K562 (cell line): ENCODE measurements around the gene FNBP1. TPM values are rescaled to one million over a fixed set of nuclear protein-coding genes. Genes with fewer than 3 reads are reported as not detected.

Source experiments
- BHLHE40 ChIP-seq: IDR thresholded peaks from 2 replicates; pipeline ENCODE4 v1.6.1; 2011; ENCODE audit warnings: low read length, improper control_type of control experiment
- CBFA2T3 ChIP-seq: fragments of 450-650 bp; IDR thresholded peaks from 2 replicates; pipeline ENCODE4 v1.6.1; 2017
- NCOR1 ChIP-seq: fragments of 450-650 bp; IDR thresholded peaks from 2 replicates; pipeline ENCODE4 v1.6.1; 2016; ENCODE audit warnings: mild to moderate bottlenecking, moderate library complexity
- NFIX ChIP-seq: fragments of 250-450 bp; sonication (Bioruptor Pico); IDR thresholded peaks from 2 replicates; pipeline ENCODE4 v1.4.0; 2020; ENCODE audit warnings: low read depth, mild to moderate bottlenecking, moderate library complexity
- NRF1 ChIP-seq, 2 experiments: fragments of 450-650 bp; IDR thresholded peaks in 1 of 2; conservative IDR thresholded peaks in 1 of 2; 2 replicates each; pipeline ENCODE4 v1.6.1; 2014; ENCODE audit warnings: mild to moderate bottlenecking in 2 of 2
- RAD21 ChIP-seq, 2 experiments: fragments of 250-450 bp in 1 of 2; fragments of 450-650 bp in 1 of 2; sonication (Bioruptor Pico) in 1 of 2; formaldehyde crosslinking in 1 of 2; IDR thresholded peaks in 1 of 2; conservative IDR thresholded peaks in 1 of 2; 2 replicates each; pipeline versions ENCODE4 v1.4.0 to v1.8.0; 2020 to 2022; ENCODE audit warnings: mild to moderate bottlenecking in 2 of 2, moderate library complexity in 1 of 2
- RCOR1 ChIP-seq, 2 experiments: IDR thresholded peaks; 2 replicates each; pipeline ENCODE4 v1.6.1; 2012; ENCODE audit warnings: low read depth in 2 of 2, low read length in 2 of 2, borderline replicate concordance in 1 of 2, improper control_type of control experiment in 1 of 2
- SMAD1 ChIP-seq: fragments of 150-350 bp; IDR thresholded peaks from 2 replicates; pipeline ENCODE4 v1.6.1; 2014; ENCODE audit warnings: low read length, low read depth; ENCODE audit not compliant: partially characterized antibody
- TARDBP ChIP-seq: fragments of 450-650 bp; IDR thresholded peaks from 2 replicates; pipeline ENCODE4 v1.6.1; 2016
- TCF7 ChIP-seq: sonication (generic); IDR thresholded peaks from 2 replicates; pipeline ENCODE4 v1.6.1; 2016; ENCODE audit warnings: antibody characterized with exemption, borderline replicate concordance
- U2AF1 ChIP-seq: fragments of 200-400 bp; formaldehyde crosslinking; optimal IDR thresholded peaks from 2 replicates; pipeline ENCODE3; 2017; ENCODE audit warnings: mild to moderate bottlenecking, low read depth, low read length, moderate library complexity
- ZNF121 ChIP-seq: sonication (generic); formaldehyde crosslinking; conservative IDR thresholded peaks from 2 replicates; pipeline ENCODE4 v1.8.0; 2022; ENCODE audit warnings: missing genetic modification reagents
- ZNF140 ChIP-seq: fragments of 250-450 bp; sonication (Bioruptor Pico); IDR thresholded peaks from 2 replicates; pipeline ENCODE4 v1.8.0; 2021; ENCODE audit warnings: moderate library complexity, mild to moderate bottlenecking, inconsistent platforms
- ZNF445 ChIP-seq: fragments of 250-450 bp; sonication (Bioruptor Pico); IDR thresholded peaks from 2 replicates; pipeline ENCODE4 v1.4.0; 2020; ENCODE audit warnings: low read depth, mild to moderate bottlenecking, moderate library complexity
- ZSCAN32 ChIP-seq: fragments of 450-650 bp; formaldehyde crosslinking; IDR thresholded peaks from 2 replicates; pipeline ENCODE4 v1.4.0; 2020; ENCODE audit warnings: mild to moderate bottlenecking, moderate library complexity
- polyA plus RNA-seq, 8 experiments: library from polyadenylated mRNA; depleted of rRNA in 4 of 8; stranded (reverse) in 5 of 8; unstranded in 3 of 8; fragments of >200 nt; fragmentation: Nextera tagmentation in 2 of 8; fragmentation: Illumina TruSeq in 1 of 8; extraction: Ambion mirVana in 2 of 8; extraction: Trizol in 1 of 8; gene quantifications; 2 replicates each; pipeline versions ENCODE4 v1.2.1 to v1.2.3, GENCODE V29; 2011 to 2014; ENCODE audit warnings: inconsistent platforms in 1 of 8, missing spikeins in 1 of 8
- total RNA-seq, 7 experiments: library from RNA; depleted of rRNA in 6 of 7; stranded (reverse); fragments of >200 nt in 6 of 7; fragmentation: Illumina TruSeq in 2 of 7; extraction: Trizol in 2 of 7; gene quantifications; 2 replicates each; pipeline versions ENCODE4 v1.2.1 to v1.2.3, GENCODE V29; 2011 to 2021; ENCODE audit warnings: low replicate concordance in 1 of 7
- TF ChIP-seq, protein P1 (sequence below): fragments of 450-650 bp; IDR thresholded peaks from 2 replicates; pipeline ENCODE4 v1.7.1; 2018; ENCODE audit warnings: mild to moderate bottlenecking, low read depth; ENCODE audit not compliant: partially characterized antibody
- TF ChIP-seq, protein P2 (sequence below): sonication (generic); formaldehyde crosslinking; IDR thresholded peaks from 2 replicates; pipeline ENCODE4 v1.8.1; 2023; ENCODE audit warnings: mild to moderate bottlenecking, missing genetic modification reagents
- TF ChIP-seq, protein P3 (sequence below), 2 experiments: fragments of 150-350 bp in 1 of 2; IDR thresholded peaks; 2 replicates each; pipeline ENCODE4 v1.6.1; 2012 to 2016; ENCODE audit warnings: low read depth in 2 of 2, low read length in 2 of 2, mild to moderate bottlenecking in 1 of 2, moderate library complexity in 1 of 2

The FNBP1 gene
- total and polyA plus RNA-seq, 9 of the 15 experiments (the other 6 are each of a cell fraction or from before 2014, with no cell fraction given) = 1.8 to 14.9 (median 7.6) TPM

DNA sequence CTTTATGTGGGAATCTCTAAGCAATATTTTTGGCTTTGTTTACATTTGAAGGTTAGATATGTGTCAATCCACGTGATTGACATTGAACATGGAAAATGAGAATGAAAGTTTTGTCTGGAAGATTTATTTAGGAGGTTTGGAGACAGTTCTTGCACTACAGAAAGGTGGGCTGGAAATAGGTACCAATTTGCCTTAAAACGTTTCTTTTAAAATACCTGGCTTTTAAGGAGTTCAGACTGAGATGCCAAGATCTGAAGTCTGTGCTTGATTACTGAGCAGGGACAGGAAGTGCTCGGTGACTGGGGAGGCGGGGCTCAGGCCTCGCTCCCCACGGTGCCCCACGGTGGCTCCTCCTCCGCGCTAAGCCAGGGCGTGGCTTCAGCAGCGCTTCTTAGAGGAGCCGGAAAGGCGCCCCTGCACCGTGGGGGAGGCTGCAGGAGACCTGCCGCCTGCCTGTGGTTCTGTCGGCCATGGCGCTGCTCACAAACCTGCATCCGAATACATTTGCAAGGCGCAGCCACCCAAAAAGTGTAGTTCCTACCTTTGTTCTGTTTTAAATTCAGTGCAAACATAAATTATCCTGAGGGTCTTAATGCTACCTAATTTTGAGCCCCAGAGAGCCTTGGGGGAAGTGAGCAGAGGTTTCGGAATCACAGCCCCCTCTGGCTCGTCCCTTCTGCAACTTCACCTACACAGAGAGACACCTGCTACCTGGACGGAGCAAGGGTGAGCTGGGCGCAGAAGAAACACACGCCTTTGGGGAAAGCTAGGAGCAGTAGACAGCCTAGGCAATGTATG, 158.6 kb downstream of the FNBP1 start (continued):
- TF ChIP-seq, protein P1, sequence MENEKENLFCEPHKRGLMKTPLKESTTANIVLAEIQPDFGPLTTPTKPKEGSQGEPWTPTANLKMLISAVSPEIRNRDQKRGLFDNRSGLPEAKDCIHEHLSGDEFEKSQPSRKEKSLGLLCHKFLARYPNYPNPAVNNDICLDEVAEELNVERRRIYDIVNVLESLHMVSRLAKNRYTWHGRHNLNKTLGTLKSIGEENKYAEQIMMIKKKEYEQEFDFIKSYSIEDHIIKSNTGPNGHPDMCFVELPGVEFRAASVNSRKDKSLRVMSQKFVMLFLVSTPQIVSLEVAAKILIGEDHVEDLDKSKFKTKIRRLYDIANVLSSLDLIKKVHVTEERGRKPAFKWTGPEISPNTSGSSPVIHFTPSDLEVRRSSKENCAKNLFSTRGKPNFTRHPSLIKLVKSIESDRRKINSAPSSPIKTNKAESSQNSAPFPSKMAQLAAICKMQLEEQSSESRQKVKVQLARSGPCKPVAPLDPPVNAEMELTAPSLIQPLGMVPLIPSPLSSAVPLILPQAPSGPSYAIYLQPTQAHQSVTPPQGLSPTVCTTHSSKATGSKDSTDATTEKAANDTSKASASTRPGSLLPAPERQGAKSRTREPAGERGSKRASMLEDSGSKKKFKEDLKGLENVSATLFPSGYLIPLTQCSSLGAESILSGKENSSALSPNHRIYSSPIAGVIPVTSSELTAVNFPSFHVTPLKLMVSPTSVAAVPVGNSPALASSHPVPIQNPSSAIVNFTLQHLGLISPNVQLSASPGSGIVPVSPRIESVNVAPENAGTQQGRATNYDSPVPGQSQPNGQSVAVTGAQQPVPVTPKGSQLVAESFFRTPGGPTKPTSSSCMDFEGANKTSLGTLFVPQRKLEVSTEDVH = no peak
- TF ChIP-seq, protein P2, sequence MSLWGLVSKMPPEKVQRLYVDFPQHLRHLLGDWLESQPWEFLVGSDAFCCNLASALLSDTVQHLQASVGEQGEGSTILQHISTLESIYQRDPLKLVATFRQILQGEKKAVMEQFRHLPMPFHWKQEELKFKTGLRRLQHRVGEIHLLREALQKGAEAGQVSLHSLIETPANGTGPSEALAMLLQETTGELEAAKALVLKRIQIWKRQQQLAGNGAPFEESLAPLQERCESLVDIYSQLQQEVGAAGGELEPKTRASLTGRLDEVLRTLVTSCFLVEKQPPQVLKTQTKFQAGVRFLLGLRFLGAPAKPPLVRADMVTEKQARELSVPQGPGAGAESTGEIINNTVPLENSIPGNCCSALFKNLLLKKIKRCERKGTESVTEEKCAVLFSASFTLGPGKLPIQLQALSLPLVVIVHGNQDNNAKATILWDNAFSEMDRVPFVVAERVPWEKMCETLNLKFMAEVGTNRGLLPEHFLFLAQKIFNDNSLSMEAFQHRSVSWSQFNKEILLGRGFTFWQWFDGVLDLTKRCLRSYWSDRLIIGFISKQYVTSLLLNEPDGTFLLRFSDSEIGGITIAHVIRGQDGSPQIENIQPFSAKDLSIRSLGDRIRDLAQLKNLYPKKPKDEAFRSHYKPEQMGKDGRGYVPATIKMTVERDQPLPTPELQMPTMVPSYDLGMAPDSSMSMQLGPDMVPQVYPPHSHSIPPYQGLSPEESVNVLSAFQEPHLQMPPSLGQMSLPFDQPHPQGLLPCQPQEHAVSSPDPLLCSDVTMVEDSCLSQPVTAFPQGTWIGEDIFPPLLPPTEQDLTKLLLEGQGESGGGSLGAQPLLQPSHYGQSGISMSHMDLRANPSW (CRISPR knock-in tag) = no peak
- no peak for TF ChIP-seq NRF1 (conservative IDR thresholded peaks at IDR 0.05 in 1 of 2, IDR thresholded peaks at IDR 0.05 in 1 of 2)
- TF ChIP-seq RCOR1 (IDR thresholded peaks at IDR 0.05; ENCODE audit: borderline replicate concordance in 1 of 2, low read depth in 2 of 2, low read length in 2 of 2) = peak; percentile 14 to 61; a peak in 3 of 4 replicates
- TF ChIP-seq, protein P3, sequence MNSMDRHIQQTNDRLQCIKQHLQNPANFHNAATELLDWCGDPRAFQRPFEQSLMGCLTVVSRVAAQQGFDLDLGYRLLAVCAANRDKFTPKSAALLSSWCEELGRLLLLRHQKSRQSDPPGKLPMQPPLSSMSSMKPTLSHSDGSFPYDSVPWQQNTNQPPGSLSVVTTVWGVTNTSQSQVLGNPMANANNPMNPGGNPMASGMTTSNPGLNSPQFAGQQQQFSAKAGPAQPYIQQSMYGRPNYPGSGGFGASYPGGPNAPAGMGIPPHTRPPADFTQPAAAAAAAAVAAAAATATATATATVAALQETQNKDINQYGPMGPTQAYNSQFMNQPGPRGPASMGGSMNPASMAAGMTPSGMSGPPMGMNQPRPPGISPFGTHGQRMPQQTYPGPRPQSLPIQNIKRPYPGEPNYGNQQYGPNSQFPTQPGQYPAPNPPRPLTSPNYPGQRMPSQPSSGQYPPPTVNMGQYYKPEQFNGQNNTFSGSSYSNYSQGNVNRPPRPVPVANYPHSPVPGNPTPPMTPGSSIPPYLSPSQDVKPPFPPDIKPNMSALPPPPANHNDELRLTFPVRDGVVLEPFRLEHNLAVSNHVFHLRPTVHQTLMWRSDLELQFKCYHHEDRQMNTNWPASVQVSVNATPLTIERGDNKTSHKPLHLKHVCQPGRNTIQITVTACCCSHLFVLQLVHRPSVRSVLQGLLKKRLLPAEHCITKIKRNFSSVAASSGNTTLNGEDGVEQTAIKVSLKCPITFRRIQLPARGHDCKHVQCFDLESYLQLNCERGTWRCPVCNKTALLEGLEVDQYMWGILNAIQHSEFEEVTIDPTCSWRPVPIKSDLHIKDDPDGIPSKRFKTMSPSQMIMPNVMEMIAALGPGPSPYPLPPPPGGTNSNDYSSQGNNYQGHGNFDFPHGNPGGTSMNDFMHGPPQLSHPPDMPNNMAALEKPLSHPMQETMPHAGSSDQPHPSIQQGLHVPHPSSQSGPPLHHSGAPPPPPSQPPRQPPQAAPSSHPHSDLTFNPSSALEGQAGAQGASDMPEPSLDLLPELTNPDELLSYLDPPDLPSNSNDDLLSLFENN (IDR thresholded peaks at IDR 0.05; ENCODE audit: low read depth in 2 of 2, low read length in 2 of 2) = no peak
- TF ChIP-seq U2AF1 = no peak
- peak; percentile 55; the same call in 1 of the 2 replicates for TF ChIP-seq BHLHE40
- no peak for TF ChIP-seq CBFA2T3
- peak; percentile 81 for TF ChIP-seq ZNF140 (CRISPR knock-in tag)
- peak in 1 of 2 experiments; percentile 21; a peak in 1 of 4 replicates for TF ChIP-seq RAD21 (CRISPR knock-in tag; conservative IDR thresholded peaks at IDR 0.05 in 1 of 2, IDR thresholded peaks at IDR 0.05 in 1 of 2)
- TF ChIP-seq TCF7 = no peak
- no peak for TF ChIP-seq ZNF121 (CRISPR knock-in tag)
- no peak for TF ChIP-seq ZSCAN32
- TF ChIP-seq NFIX (CRISPR knock-in tag) = no peak
- peak; percentile 85 for TF ChIP-seq SMAD1
- TF ChIP-seq NCOR1 = no peak
- TF ChIP-seq TARDBP = no peak
- peak; percentile 64; the same call in 1 of the 2 replicates for TF ChIP-seq ZNF445
